HG02610 (cell line): ENCODE measurements around the gene PLAAT2.
"Not testable (repeated sequence)": the region's sequence is repeated elsewhere in the genome, so short reads cannot be mapped to it uniquely, and the experiment has no call there.

Source experiments
- ATAC-seq: cut with Tn5 transposase; IDR thresholded peaks from one replicate; pipeline ENCODE4 v1.9.1; 2021; ENCODE audit warnings: mild to moderate bottlenecking, moderate library complexity; ENCODE audit not compliant: unreplicated experiment

Gene PLAAT2

DNA sequence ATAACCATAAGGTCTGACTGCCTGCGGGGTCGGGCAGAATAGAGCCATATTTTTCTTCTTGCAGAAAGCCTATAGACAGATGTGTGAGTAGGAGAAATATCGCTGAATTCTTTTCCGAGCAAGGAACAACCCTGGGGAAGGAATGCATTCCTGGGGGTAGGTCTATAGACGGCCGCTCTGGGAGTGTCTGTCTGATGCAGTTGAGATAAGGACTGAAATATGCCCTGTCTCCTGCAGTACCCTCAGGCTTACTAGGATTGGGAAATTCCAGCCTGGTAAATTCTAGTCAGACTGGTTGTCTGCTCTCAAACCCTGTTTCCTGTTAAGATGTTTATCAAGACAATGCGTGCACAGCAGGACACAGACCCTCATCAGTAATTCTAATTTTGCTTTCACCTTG is 18.0 kb upstream of the PLAAT2 start:
- ATAC-seq, result not testable (repeated sequence)

DNA sequence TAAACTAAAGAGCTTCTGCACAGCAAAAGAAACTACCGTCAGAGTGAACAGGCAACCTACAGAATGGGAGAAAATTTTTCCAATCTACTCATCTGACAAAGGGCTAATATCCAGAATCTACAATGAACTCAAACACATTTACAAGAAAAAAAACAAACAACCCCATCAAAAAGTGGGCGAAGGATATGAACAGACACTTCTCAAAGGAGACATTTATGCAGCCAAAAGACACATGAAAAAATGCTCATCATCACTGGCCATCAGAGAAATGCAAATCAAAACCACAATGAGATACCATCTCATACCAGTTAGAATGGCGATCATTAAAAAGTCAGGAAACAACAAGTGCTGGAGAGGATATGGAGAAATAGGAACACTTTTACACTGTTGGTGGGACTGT is 15.7 kb upstream of the PLAAT2 start:
- ATAC-seq, result not testable (repeated sequence)

DNA sequence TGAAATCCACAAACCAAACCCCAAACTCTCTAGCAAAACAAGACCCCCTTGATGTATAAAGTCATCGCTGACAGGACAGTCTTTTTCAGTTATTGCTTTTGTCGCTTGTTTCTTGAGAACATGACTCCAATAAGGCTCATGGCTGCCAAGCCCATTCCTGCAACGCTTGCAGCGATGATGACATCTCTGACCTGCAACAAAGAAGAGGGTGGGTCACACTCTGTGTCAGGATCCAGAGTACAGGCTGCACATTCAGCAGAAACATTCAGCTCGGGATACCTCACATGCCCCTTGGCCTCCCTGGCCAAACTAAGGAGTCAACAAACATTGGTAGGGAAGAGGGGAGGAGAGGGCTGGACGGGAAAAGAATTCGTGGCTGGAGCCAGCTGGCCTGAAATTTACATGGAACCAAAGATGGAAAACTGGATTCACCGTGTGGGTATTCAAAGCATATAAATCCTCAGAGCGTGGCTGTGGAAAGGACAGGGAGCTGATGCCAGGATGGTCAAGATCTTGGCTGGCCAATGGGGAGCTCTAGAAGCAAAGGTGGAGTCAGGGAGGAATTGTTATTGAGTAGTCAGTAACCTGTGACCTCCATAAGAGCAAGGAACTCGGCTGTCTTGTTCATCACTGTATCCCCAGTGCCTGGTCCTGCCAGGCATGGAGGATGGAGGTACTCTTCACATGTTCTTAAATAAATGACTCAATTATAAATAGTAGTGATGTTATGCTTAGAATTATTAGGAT is 11.8 kb upstream of the PLAAT2 start:
- no peak for ATAC-seq

DNA sequence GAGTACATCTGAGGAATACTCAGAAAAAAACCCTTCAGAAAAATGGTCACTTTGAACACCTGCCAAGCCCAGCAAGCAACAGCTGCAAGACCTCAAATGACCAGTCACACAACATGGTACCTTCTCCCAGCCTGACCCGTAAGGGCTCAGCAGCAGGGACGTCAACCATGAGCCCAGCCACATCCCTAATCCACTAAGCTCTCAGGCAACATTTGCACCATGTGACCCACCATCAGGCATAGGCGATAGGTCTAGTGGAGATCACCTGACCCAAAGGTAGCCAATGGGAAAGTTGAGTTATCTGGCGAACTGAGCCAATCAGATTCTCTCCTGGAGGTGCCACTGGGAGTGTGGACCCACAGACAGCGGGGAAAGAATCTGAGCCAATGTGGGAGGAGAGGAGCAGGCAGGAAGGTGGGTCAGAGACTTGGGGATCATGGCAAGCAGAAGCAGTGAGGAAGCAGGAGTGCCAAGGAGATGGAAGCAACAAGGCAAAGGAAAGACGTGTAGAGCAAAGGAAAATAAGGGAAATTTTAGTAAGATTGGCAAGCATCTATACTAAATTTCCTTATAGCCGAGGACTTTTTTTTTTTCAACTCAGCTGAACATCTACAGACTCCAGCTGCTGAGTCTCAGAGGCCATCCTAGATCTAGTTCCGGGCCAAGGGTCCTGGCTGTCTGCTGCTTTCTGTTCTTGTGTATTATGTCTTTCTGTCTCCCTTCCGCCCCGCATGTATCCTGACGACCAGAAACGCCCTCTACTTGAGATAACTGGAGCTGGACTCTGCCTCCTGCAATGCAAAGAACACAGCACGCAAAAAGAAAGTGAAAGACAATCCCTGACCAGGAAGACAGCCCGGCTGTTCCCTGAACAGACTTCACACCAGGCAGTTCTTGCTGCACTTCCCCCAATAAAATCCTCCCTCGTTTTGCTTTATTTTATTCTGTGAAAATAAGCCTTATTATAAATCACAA is 11.0 kb upstream of the PLAAT2 start:
- peak; percentile 60 for ATAC-seq

DNA sequence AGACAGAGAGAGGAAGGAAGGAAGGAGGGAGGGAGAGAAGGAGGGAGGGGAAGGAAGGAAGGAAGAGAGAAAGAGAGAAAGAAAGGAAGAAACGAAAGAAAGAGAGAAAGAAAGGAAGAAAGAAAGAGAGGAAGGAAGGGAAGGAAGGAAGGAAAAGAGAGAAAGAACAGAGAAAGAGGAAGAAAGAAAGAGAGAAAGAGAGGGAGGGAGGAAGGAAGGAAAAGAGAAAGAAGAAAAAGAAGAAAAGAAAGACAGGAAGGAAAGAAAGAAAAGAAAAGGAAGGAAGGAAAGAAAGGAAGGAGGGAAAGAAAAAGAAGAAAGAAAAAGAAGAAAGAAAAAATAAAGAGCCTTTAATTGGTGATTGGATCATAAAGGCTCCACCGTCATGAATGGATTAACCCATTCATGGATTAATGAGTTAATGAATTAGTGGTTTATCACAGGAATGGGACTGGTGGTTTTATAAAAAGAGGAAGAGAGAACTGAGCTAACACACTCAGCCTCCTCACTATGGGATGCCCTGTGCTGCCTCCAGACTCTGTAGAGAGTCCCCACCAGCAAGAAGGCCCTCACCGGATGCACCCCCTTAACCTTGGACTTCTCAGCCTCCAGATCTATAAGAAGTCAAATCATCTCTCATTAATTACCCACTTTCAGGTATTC is 9.0 kb upstream of the PLAAT2 start:
- ATAC-seq, result no peak

DNA sequence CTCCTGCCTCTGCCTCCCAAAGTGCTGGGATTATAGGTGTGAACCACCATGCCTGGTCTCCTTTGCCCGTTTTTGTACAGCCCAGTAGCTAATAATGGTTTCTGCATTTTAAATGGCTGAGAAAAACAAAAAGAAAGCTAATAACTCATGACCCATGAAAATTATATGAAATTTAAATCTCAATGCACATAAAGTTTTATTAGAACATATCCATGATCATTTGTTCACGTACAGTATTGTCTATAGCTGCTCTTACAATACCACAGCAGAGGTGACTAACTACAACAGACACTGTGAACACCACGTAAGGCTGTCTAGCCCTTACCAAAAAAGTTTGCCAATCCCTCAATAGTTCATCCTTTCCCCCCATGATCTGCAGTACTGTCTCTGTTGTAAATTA is 6.4 kb upstream of the PLAAT2 start:
- no peak for ATAC-seq

DNA sequence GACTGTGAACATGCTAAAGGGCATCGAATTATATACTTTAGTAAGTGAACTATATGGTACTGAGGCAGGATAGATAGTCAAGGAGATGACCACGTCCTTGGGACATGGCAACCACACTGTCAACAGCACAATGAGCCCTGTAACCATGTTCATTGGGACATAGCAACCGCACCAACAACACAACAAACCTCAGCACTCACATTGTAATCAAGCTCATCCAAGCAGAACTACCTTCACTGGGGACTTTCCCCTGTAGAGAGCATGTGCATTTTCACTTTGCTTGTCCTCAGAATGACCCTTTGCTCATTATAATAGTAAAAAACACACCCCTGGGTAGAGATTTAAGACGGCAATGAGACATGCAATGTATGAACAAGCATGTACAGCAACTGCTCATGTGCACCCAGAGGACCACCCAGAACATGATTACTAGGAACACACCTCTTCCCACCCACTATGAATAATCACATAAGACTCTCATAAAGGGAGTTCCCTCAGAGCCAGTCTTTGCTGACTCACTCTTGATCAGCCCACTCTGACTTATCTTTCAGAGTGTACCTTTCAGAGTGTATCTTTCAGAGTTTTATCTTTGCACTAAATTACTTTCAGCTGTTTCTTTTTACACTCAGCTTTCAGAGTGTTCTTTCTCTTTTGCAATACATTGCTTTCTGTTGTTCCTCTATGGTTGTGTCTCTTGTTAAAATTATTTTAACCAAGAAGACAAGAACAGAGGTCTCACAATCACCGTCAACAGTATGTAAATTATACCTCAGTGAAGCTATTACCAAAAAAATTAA is 4.1 kb upstream of the PLAAT2 start:
- peak; percentile 82 for ATAC-seq

DNA sequence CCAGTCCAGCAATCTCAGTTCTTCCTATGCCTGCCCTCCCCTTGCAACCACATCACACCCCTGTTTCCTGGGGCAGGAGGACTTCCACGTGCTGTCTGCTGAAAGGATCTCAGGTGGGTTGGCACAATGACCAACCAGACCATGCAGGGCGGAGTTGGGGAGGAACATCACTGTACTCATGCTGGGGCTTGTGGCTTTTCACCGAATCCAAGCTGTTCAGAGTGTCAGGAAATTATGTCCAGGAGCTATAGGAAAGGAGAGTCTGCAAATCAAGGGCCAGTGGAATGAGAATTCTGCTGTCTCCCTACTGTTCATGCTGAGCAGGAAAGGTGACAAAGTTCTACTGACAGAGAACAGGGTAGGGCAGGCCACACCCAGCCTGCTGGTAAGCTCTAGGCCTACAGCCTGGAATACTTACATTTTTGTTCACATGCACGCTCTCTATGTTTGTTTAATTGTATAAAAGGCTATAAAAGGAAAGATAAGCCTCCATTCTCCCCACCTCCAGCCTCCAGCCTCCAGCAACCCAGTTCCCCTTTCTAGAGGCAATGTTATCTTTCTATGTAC is 1.7 kb upstream of the PLAAT2 start:
- no peak for ATAC-seq

DNA sequence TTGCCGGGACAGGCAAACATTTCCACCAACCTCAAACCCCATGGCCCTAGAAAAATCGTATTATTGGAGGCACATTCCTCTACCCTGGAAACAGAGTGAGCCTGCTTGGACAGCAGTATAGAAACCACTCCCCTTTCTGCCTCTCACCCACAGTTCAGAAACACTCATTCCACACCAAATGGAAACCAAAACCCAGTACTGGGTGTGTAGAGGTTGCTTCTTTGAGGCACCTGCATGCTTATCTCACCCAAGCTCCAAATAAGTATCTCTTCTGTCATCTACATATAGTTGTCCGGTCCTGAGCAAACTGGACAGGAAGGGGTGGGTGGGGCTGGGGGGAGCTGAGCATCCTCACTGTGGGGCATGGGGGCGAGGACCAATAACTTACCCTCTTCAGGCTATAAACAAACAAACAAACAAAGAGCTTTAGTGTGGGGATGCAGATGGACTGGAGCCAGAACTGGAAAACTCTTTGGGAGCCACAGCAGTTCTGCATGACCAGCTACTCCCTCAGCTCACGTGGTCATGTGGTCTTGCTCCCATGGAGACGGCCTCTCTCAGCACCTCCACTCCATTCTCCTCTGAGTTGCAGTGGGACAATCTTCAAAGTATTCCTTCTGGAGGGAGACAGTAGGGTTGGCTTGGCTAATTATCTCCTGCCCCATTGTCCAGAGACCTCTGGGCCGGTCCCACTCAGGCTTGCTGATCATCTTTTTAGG is 1.0 kb upstream of the PLAAT2 start:
- peak; percentile 65 for ATAC-seq

DNA sequence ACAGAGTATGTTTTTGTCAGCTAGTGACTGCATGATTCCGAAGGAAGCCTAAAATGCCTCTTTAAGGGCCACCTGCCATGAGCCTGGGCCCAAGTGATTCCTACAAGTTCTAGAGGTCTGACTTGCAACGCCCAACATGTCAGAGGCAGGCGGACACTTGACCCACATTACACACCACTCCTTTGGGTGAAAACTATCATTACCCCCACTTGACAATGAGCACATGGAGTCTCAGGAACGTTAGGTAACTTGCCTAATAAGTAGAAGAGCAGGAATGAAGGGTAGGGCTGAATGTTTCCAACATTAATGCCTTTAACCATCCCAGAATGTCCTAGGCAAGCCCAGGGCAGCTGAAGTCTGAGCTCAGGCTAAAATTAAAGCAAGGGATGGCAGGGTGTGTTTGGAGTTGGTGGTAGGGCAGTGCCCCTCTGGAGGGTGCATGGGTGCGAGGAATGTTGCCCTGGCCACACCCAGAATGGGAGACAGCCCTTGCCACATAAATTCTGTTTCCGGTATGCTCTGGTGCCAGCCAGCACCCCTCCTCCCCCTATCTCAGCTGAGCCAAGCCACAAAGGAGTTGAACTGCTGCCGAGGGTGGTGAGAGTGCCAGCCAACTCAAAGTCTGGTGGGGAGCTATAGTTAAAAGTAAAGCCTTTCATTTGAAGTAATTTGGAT is 2.5 kb downstream of the PLAAT2 start:
- ATAC-seq, result no peak

DNA sequence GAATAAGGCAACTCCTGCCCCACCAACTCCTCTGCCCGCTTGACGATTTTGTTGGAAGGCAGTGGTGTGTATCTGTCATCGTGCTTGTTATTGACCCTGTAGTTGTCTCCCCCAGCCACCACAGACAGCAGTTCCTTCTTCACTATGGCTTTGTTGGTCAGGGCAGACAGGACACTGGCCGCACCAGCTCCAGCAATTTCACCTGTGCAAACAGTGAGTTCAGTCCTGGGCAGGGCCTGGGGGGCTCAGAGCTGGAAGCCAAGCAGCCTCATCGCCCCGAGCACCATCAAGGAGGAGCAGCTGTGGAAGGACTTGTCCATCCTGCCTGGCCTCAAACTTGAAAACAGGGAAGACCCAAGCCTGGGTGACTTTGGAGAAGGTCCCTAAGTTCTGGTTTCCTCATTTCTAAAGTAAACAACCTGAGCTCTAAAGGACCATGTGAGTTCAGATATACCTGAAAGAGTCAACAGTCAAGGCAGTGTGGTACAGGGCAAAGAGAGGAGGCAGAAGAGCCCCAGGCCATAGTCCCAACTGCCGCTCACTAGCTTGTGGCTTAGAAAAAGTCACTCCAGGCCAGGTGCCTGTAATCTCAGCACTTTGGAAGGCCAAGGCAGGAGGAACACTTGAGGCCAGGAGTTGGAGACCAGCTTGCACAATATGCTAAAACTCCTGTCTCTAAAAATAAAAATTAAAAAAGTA is 4.6 kb downstream of the PLAAT2 start:
- ATAC-seq, result no peak

DNA sequence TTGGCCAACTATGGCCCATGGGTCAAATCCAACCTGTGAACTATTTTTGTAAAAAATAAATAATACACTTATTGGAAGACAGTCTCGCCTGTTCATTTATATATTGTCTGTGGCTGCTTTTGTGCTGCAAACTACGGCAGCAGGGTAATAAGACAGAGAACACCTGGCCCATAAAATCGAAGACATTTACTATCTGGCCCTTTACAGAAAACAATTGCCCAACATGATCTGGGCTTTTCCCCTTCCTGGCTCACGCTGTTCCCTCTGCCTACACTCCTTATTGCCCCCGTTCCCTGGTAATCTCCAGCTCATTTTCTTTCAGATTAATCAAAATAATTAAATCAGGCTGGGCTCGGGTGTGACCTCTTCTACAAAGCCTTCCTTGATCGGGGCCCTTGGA is 5.6 kb downstream of the PLAAT2 start:
- no peak for ATAC-seq

DNA sequence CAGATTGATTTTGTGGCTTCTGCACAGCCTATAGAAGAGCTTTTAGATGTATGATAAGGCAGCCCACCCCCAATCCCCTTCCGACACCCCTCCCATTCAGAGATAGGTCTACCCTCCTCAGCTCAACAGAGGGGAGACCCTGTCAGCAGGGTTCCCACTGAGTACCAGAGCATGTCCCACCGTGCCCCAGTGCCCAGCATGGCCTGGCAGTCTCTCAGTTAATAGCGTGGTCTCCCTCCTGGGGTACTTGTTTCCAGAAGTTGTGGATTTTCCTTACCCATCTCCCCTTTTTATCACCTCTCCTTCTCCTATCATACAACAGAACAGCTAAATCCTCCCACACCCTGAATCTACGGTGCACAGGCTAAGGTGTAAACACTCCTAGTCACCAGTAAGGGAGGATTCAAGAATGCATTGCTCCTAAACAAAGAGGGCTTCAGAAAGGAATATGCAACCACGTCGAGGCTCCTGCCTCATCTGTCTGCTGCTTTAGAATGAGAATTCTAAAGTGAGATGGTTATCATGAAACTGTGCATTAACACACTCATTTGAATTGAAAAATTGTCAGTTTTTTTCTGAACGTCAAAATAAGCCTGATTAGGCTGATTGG is 6.7 kb downstream of the PLAAT2 start:
- no peak for ATAC-seq

DNA sequence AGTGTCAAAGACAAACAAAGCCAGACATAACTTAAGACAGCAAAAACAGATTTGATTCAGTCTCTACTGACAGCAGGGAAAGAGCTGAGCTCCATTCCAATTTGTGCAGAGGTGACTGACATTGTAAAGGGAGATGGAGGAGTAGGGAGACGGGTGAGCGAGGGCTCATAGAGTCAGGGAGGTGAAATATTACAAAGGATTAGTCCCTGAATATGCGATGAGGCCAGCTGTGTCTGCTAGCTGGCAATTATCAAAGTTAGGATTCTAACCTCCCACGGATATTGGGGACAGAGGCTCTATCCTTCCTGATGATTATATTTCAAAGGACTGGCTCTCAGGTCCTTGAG is 8.3 kb downstream of the PLAAT2 start:
- ATAC-seq, result no peak

DNA sequence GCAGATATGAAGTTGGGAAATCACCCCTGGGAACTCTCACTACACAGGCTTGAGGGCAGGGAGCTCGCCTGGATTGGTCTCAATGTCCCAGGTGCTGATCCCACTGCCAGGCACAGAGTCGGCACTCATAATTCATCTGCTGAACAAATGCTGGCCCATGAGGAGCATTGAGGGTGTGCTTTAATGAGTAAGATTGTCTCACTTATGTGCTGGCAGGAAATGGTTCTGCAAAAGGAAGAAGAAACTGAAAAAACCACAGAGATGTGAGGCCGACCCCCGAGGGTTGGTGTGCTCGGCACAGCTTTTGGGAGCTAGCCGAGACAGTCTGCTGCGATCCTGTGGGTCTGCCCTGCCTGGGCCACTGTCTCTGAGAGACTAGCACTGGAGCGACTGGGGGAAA is 9.4 kb downstream of the PLAAT2 start:
- peak; percentile 69 for ATAC-seq

DNA sequence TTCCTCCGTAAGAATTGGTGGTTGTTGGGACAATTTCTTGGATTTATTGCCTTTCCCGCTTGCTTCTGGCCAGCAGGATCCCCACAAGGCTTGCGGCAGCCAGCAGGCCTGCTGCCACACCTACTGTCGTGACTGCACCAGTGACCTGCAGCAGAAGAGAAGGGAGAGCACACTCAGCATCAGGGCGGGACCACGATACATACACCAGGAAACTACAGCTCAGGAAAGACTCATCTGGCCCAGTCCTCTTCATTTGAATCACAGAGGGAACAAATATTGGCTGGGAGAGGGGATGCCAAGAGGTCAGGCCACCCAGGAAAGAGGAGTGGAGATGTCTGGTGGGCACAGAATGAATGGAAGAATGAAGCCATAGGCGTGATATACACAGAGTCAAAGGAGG is 10.3 kb downstream of the PLAAT2 start:
- no peak for ATAC-seq

DNA sequence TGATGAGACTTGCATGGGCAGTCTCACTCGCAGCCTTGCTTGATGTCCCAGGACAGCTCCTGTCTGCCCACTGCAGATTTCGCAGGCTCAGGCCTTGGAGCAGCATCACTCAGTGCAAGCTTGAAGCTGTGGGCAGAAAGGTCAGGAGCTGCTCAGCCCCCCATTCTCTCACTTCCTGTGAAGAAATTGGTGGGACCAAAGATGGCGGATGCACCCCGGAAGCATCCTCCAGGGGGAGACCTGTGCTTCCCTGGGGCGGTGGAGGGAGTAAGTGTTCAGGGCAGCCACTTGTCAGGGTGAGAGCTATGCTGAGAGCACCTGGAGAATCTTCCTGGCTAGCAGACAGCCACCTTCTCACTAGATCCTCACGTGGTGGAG is 11.3 kb downstream of the PLAAT2 start:
- ATAC-seq, result no peak
